A673 (cell line): Measurements from ENCODE around the gene PRPSAP2. TPM values are rescaled to one million over a fixed set of nuclear protein-coding genes. Genes with fewer than 3 reads are reported as not detected.

Experiments used
- BruUV-seq: library from RNA; stranded (reverse); fragments of 400-500 nt; replicated peaks from 2 replicates; lab custom pipeline; 2021; lab: Mats Ljungman, UMichigan
- CTCF ChIA-PET: fragments of 300-600 bp; sonication (Branson Sonifier 250); formaldehyde crosslinking; loops from one replicate; lab custom pipeline; 2022; ENCODE audit warnings: antibody characterized with exemption; lab: Charles Lee
- POLR2A ChIA-PET: fragments of 300-600 bp; sonication (Branson Sonifier 250); formaldehyde crosslinking; loops from one replicate; lab custom pipeline; 2022; ENCODE audit warnings: antibody characterized with exemption; ENCODE audit not compliant: low non-redundant PET; lab: Charles Lee
- DNase-seq: peaks from one replicate; pipeline ENCODE4 v3.0.0-alpha.2; 2015; ENCODE audit warnings: low spot score
- H3K27ac ChIP-seq: fragments of 200-600 bp; sonication (generic); 2 replicates; pipeline ENCODE4 v1.5.1; 2016; ENCODE audit warnings: mixed run types, low read depth, mild to moderate bottlenecking, mixed read lengths, antibody characterized with exemption, low read length; ENCODE audit not compliant: poor library complexity, severe bottlenecking
- H3K27me3 ChIP-seq: fragments of 200-600 bp; sonication (generic); replicated peaks from 2 replicates; pipeline ENCODE4 v1.6.1; 2017; ENCODE audit warnings: mixed run types, low read depth, mild to moderate bottlenecking, mixed read lengths, antibody characterized with exemption, low read length; ENCODE audit not compliant: insufficient read depth, poor library complexity
- H3K36me3 ChIP-seq: fragments of 200-600 bp; sonication (generic); 2 replicates; pipeline ENCODE4 v1.6.1; 2016; ENCODE audit warnings: mixed run types, mild to moderate bottlenecking, mixed read lengths, antibody characterized with exemption, low read length; ENCODE audit not compliant: insufficient read depth, poor library complexity, severe bottlenecking
- H3K4me1 ChIP-seq: fragments of 200-600 bp; sonication (generic); 2 replicates; pipeline ENCODE4 v1.6.1; 2017; ENCODE audit warnings: mixed run types, mild to moderate bottlenecking, mixed read lengths, antibody characterized with exemption, low read length; ENCODE audit not compliant: insufficient read depth, poor library complexity, severe bottlenecking
- H3K4me3 ChIP-seq: fragments of 200-600 bp; sonication (generic); 2 replicates; pipeline ENCODE4 v1.5.1; 2016; ENCODE audit warnings: low read depth, mixed run types, mild to moderate bottlenecking, mixed read lengths, low read length; ENCODE audit not compliant: poor library complexity, severe bottlenecking
- H3K9me3 ChIP-seq: fragments of 200-600 bp; sonication (generic); 2 replicates; pipeline ENCODE4 v1.6.1; 2016; ENCODE audit warnings: mixed run types, low read depth, mild to moderate bottlenecking, mixed read lengths, antibody characterized with exemption, low read length; ENCODE audit not compliant: poor library complexity, severe bottlenecking
- EZH2 ChIP-seq: fragments of 200-600 bp; sonication (generic); IDR thresholded peaks from 2 replicates; pipeline ENCODE4 v1.6.1; 2017; ENCODE audit warnings: borderline replicate concordance, low read depth, mild to moderate bottlenecking, mixed read lengths, antibody characterized with exemption, low read length; ENCODE audit not compliant: poor library complexity, severe bottlenecking
- intact Hi-C: fragments of 100-400 bp; cut with micrococcal nuclease; formaldehyde crosslinking; loops from one replicate; pipeline ENCODE4 v1.10.0; 2022; ENCODE audit not compliant: unreplicated experiment
- total RNA-seq: library from RNA; stranded (reverse); gene quantifications from 2 replicates; pipeline ENCODE4 v1.2.3, GENCODE V29; 2021
- TF ChIP-seq, protein P1 (sequence below): fragments of 300-800, 200-600 bp; sonication (generic); conservative IDR thresholded peaks from 2 replicates; pipeline ENCODE4 v1.5.1; 2017; ENCODE audit warnings: low read depth, mild to moderate bottlenecking, antibody characterized with exemption, low read length, moderate library complexity, mixed read lengths

PRPSAP2 gene
- total RNA-seq, 1 experiment from 2014 or later = 72.1 TPM

DNA sequence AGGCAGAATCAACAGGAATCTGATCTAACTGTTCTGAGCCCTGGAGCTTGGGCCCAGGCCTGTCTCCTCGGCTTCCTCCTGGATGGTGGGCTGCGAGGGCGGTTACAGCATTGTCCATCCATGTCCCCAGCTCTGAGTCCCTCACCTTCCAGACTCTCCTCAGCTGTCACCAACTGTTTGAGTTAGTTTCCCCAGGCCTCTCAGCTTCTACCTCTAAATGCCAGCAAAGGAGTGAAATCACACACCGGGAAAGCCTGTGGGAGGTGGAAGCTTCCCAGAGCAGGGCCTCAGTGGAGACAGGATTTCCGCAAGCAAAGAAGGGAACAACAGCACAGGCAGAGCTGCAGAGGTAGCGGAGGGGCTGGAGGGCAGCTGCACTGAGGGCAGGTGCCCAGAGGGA lies 9.4 kb upstream of the PRPSAP2 start:
- CTCF ChIA-PET = no interaction called here
- POLR2A ChIA-PET = no interaction called here
- intact Hi-C loops = no loop called here
- no peaks in the 10 kb centered on the region for H3K27me3 ChIP-seq
- BruUV-seq = no TSS peak
- no peak for DNase-seq
- H3K4me3 ChIP-seq = no peak overlapping the region
- H3K27ac ChIP-seq = no peak overlapping the region
- TF ChIP-seq, protein P1, sequence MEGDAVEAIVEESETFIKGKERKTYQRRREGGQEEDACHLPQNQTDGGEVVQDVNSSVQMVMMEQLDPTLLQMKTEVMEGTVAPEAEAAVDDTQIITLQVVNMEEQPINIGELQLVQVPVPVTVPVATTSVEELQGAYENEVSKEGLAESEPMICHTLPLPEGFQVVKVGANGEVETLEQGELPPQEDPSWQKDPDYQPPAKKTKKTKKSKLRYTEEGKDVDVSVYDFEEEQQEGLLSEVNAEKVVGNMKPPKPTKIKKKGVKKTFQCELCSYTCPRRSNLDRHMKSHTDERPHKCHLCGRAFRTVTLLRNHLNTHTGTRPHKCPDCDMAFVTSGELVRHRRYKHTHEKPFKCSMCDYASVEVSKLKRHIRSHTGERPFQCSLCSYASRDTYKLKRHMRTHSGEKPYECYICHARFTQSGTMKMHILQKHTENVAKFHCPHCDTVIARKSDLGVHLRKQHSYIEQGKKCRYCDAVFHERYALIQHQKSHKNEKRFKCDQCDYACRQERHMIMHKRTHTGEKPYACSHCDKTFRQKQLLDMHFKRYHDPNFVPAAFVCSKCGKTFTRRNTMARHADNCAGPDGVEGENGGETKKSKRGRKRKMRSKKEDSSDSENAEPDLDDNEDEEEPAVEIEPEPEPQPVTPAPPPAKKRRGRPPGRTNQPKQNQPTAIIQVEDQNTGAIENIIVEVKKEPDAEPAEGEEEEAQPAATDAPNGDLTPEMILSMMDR = no peak
- no peak for TF ChIP-seq EZH2
- no peaks in the 10 kb centered on the region for H3K9me3 ChIP-seq
- no peaks in the 10 kb centered on the region for H3K4me1 ChIP-seq
- no peaks in the 10 kb centered on the region for H3K36me3 ChIP-seq

DNA sequence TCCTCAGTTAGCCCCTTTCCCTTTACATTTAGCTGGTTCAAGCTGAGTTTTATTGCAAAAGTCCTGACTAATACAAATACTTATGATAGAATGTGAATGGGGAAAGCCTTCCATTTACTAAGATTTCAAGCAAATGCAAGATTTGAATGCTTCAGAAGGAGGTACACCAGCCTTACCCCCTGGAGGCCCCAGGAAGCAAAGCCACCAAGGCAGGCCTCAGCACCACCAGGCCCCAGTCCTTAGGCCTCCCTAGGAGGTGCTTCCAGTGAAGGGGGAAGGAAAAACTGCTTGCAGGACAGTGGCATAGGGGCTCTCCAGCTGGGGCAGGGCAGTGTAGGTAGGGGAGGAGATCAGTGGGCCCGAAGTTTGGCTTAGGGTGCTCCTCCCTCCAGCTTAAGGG lies 7.3 kb upstream of the PRPSAP2 start:
- H3K27ac ChIP-seq = no peak overlapping the region
- H3K27me3 ChIP-seq = no peaks in the 10 kb centered on the region
- H3K4me1 ChIP-seq = peaks cover 3% of the 10 kb centered on the region
- intact Hi-C loops = no loop called here
- no peaks in the 10 kb centered on the region for H3K36me3 ChIP-seq
- H3K4me3 ChIP-seq = no peak overlapping the region
- H3K9me3 ChIP-seq = no peaks in the 10 kb centered on the region
- no TSS peak for BruUV-seq
- no peak for DNase-seq
- CTCF ChIA-PET = no interaction called here
- POLR2A ChIA-PET = no interaction called here
- TF ChIP-seq, protein P1 = no peak
- no peak for TF ChIP-seq EZH2

DNA sequence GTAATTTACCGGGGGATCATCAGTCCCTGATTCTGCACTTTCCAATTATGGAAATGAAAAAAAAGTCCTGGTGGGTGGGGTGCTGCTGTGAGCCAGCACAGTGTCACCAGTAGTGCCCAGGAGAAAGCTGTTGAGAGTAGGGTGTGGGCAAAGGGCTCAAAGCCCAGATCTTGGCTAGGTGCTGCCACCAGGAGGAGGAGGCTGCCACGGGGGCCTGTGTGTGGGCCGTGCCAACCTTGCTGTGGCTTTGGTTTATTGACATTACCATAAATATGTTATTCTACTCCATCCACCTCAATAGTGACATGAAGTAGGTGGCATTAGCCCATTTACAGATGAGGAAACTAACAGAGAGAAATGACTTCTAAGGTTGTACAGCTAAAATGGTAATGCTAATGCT lies 6.7 kb upstream of the PRPSAP2 start:
- H3K9me3 ChIP-seq = no peaks in the 10 kb centered on the region
- H3K36me3 ChIP-seq = no peaks in the 10 kb centered on the region
- intact Hi-C loops = no loop called here
- H3K27ac ChIP-seq = no peak overlapping the region
- DNase-seq = no peak
- no peak overlapping the region for H3K4me3 ChIP-seq
- CTCF ChIA-PET = no interaction called here
- H3K4me1 ChIP-seq = peaks cover 3% of the 10 kb centered on the region
- BruUV-seq = no TSS peak
- POLR2A ChIA-PET = no interaction called here
- no peaks in the 10 kb centered on the region for H3K27me3 ChIP-seq
- TF ChIP-seq, protein P1 = no peak
- no peak for TF ChIP-seq EZH2
